GM08714 (cell line): ENCODE measurements around the gene FAM234A.

Experiments used
- H3K4me3 ChIP-seq: fragments of 200-500 bp; sonication (Bioruptor generic); 2 replicates; pipeline ENCODE4 v1.5.1; 2014; ENCODE audit warnings: mild to moderate bottlenecking, low read length, inconsistent platforms
- ZNF274 ChIP-seq: IDR thresholded peaks from 2 replicates; pipeline ENCODE4 v1.6.1; 2012; ENCODE audit warnings: mild to moderate bottlenecking, low read depth, low read length

FAM234A gene

GRCh38 chr16:290015-290680 lies 55.5 kb downstream of the FAM234A start:
- no peak overlapping the region for H3K4me3 ChIP-seq
- TF ChIP-seq ZNF274 = no peak

DNA sequence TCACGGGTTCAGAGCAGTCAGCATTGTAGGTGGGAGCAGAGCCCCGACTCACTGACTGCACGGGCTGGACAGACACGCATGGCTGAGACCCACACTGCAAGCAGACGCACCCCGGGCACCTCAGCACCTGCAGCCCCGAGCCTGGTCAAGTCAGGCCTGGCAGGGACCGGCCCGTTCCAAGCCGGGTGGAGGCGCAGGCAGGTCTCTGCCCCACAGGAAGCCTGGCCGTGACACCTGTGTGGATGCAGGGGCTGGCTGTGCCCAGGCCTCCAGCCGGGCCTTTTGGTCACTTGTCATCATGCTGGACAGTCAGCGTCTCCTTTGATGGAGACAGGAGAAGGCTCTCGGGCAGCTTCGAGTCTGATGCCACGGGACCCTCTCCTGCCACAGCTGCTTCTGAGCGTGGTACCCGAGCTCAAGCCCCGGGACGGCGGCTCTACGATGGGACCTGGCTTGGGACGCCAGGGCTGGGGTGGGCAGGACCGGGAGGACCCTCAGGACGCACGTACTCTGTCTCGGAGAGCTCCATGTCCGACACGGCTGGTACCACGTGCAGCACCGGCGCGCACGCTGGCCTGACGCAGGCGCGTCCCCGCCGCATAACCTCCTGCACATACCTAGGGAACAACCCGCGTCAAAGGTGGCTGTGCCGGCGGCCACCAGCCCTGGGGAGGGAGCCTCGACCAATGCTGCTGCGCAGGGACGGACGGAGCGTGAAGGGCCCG lies 56.2 kb downstream of the FAM234A start:
- no peak overlapping the region for H3K4me3 ChIP-seq
- no peak for TF ChIP-seq ZNF274

DNA sequence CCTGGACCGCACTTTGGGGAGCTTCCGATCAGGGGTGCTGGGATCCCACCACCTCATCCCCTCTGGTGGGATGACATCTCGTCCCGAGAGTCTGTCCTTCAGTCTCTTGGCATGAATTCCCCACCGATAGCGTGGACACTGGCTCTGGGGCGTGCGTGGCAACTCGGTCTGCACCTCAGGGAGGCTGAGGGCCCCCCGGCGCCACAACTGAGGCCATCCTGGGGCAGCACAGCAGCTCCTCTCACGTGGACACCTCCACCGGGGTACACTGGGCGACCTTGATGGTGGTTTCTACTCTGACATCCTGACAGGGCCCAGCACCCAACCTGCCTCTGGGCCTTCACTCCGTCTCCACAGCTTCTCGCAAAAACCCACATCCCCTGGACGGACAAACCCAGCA lies 56.9 kb downstream of the FAM234A start:
- H3K4me3 ChIP-seq = no peak overlapping the region
- no peak for TF ChIP-seq ZNF274

- H3K4me3 ChIP-seq = no peak overlapping the region
- TF ChIP-seq ZNF274 = no peak
Measured at GRCh38 chr16:293043-293775, 58.6 kb downstream of the FAM234A start.

DNA sequence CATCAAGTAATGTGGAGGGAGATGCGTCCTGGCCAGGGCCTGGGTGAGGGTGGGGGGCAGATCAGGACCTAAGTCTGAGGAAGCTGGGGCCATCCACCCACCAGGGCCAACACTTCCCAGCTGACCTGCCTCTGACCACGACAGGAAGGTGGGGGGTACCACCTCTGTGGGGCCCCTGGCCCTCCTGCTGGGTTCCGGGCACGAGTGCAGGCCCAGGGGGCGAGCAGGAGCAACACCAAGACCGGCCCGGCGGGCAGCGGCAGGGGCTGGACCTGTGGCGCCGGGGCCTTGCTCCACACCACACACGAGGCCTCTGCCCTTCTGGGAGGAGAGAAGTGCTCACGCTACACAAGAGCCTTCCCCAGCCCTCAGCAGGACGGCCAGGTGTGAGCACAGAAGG lies 61.7 kb downstream of the FAM234A start:
- no peak for TF ChIP-seq ZNF274
- H3K4me3 ChIP-seq = no peak overlapping the region

- TF ChIP-seq ZNF274 = no peak
- no peak overlapping the region for H3K4me3 ChIP-seq
Measured at GRCh38 chr16:296806-297510, 62.3 kb downstream of the FAM234A start.

DNA sequence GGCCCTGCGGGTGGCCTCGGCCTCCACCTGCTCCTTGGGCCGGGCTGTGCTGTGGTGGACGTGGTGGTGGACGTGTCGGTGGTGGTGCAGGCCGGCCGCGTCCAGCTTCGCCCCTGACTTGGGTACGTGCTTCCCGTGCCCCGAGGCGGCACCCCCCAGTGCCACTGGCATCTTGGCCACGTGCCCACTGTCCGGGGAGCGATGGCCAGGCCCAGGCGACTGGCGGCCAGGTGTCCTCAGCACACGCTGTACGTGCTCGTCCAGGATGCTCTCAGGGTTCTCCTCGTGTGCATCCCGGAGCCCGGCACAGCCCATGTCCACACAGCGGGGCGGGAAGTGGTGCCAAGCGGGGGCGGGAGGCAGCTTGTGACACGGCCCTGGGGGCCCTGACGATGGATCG lies 63.2 kb downstream of the FAM234A start:
- TF ChIP-seq ZNF274 = no peak
- H3K4me3 ChIP-seq = no peak overlapping the region

DNA sequence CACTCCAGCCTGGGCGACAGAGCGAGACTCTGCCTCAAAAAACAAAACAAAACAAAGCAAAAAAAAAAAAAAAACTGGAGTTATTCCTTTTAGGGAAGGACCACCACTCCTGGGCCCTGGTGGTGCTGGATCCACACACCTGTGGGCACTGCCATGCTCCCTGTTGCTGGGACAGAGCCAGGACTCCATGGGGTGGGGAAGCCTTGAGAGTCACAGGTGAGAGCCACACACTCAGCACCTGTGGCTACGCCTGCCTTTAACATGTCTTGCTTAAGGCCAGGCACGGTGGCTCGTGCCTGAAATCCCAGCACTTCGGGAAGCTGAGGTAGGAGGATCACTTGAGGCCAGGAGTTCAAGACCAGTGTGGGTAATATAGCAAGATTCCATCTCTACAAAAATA lies 66.6 kb downstream of the FAM234A start:
- no peak overlapping the region for H3K4me3 ChIP-seq
- TF ChIP-seq ZNF274 = no peak

GRCh38 chr16:301950-302349 lies 67.3 kb downstream of the FAM234A start:
- no peak for TF ChIP-seq ZNF274
- no peak overlapping the region for H3K4me3 ChIP-seq

DNA sequence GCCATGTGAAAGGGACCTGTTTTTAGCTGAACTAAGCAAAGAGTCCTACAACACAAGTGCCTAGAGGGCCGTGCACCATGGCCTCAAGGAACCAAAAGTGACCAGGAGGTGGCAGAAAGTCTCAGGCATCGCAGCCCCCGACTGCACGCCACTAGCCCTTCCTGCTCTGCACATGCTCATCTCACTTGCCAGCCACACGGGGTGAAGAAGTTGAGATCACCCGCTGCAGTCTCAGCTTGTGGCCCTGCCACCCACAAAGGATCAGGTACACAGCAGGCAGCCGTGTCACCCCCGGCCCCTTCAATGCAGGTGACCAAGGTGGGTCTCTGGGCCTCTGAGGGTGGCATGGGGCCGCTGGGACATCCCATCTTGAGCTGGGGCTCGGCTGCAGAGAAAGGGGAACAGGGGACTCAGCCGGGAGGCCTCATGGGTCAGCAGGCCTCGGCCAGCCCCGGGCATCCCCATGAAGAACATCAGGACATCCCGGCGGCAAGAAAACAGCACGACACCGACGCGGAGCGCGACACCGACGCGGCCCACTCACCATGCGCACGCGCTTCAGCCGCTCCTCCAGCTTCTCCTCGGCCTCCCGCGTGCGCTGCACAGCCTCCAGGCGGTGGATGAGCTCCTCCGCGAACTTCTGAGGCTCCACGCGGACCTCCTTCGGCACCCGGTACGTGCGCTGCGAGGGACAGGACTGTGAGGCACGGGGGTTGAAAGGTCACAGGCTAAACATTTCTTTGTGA lies 69.3 kb downstream of the FAM234A start:
- no peak for TF ChIP-seq ZNF274
- no peak overlapping the region for H3K4me3 ChIP-seq

DNA sequence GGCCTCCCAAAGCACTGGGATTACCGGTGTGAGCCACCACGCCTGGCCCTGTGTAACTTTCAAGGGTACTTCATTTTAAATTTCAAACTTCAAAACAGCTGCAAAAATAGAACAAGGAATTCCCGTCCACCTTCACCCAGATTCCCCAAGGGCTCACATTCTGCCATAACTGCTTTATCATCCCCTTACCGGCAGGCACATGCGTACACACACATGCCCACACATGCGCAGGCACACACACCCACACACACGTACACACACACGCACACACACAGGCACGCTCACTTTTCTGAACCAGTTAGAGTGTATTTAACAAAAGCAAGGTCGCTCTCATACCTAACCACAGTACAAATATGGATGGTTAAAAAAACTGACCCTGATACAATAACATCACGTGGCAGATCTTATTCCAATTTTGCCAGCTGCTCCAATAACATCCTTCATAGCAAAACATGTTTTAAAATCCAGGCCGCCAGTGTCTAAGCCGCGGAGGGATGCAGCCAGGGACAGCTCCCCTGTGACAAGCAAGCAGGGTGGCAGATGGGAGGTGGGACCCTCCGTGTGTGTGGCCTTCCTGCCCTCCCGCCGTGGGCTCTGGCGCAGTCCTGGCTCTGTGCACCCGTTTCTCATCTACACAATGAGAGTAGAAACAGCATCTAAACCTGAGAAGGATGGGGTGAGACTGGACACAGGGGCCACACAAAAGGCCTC lies 71.5 kb downstream of the FAM234A start:
- H3K4me3 ChIP-seq = no peak overlapping the region
- TF ChIP-seq ZNF274 = no peak

GRCh38 chr16:306911-307370 lies 72.3 kb downstream of the FAM234A start:
- TF ChIP-seq ZNF274 = no peak
- no peak overlapping the region for H3K4me3 ChIP-seq

GRCh38 chr16:307691-308312 lies 73.2 kb downstream of the FAM234A start:
- H3K4me3 ChIP-seq = no peak overlapping the region
- no peak for TF ChIP-seq ZNF274
